Upper lobe of right lung (tissue), 1 donor: ENCODE data around the gene SIM2. TPM values are rescaled to one million over a fixed set of nuclear protein-coding genes. Genes with fewer than 3 reads are reported as not detected.

ENCODE experiments used
- ATAC-seq: fragments of 200-7000 bp; cut with Tn5 transposase; one replicate; pipeline ENCODE4 v1.9.1; 2020; ENCODE audit warnings: mild to moderate bottlenecking, moderate library complexity
- DNase-seq: peaks from one replicate; pipeline ENCODE4 v3.0.0-alpha.2; 2020
- H3K27ac ChIP-seq: fragments of 200-600 bp; one replicate; pipeline ENCODE4 v1.8.0; 2022
- H3K27me3 ChIP-seq: fragments of 200-600 bp; one replicate; pipeline ENCODE4 v1.8.0; 2022; ENCODE audit warnings: mild to moderate bottlenecking
- H3K36me3 ChIP-seq: fragments of 200-600 bp; one replicate; pipeline ENCODE4 v1.8.0; 2022
- H3K4me1 ChIP-seq: fragments of 200-600 bp; one replicate; pipeline ENCODE4 v1.8.0; 2022
- H3K4me3 ChIP-seq: fragments of 200-600 bp; one replicate; pipeline ENCODE4 v1.8.0; 2022; ENCODE audit warnings: mild to moderate bottlenecking
- H3K9me3 ChIP-seq: fragments of 200-600 bp; one replicate; pipeline ENCODE4 v1.8.0; 2022
- intact Hi-C: fragments of 100-400 bp; cut with DNase I; formaldehyde crosslinking; loops from one replicate; pipeline ENCODE4 v1.11.0; 2022
- total RNA-seq: library from RNA; stranded (reverse); fragmentation: NEBNext Ultra II Directional; extraction: Animal tissue kit (Norgen Biotek cat#: 25700); gene quantifications from one replicate; pipeline ENCODE4 v1.2.1, GENCODE V29; 2021
- TF ChIP-seq, protein P1 (sequence below): fragments of 200-600 bp; IDR thresholded peaks from one replicate; pipeline ENCODE4 v1.8.0; 2022; ENCODE audit warnings: antibody characterized with exemption
- donor health status: DM: no; HTN: yes; CAD: no; lungs with severe emphysema.

Gene SIM2
- total RNA-seq, 1 donor from 2014 or later, result not detected

DNA sequence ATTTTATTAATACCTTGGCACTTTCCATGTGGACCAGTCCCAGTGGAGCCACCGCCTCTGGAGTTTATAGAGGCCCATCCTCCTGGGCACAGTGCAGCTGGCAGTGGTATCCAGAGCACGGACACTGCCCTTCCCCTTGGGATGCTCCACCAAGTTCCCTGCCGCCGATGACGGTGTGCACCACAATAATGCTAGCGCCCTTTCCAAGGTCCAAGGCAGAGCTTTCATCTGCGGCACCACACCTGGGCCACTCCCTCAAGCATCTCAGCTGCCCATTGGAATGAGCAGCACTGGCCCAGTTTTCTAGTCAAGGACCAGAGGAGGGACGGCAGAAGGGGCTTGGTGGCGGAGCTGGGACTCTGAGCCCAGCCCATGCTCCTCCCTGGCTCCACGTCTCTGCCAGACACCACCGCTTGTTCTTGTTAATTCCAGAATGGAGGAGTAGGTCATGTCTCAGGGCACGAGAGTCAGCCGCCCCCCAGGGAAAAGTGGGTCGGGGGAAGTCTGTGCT lies 24.5 kb downstream of the SIM2 start:
- H3K4me1 ChIP-seq, result no peaks in the 10 kb centered on the region
- no peak overlapping the region for H3K27ac ChIP-seq
- no peaks in the 10 kb centered on the region for H3K36me3 ChIP-seq
- ATAC-seq, result no peak
- TF ChIP-seq, protein P1, sequence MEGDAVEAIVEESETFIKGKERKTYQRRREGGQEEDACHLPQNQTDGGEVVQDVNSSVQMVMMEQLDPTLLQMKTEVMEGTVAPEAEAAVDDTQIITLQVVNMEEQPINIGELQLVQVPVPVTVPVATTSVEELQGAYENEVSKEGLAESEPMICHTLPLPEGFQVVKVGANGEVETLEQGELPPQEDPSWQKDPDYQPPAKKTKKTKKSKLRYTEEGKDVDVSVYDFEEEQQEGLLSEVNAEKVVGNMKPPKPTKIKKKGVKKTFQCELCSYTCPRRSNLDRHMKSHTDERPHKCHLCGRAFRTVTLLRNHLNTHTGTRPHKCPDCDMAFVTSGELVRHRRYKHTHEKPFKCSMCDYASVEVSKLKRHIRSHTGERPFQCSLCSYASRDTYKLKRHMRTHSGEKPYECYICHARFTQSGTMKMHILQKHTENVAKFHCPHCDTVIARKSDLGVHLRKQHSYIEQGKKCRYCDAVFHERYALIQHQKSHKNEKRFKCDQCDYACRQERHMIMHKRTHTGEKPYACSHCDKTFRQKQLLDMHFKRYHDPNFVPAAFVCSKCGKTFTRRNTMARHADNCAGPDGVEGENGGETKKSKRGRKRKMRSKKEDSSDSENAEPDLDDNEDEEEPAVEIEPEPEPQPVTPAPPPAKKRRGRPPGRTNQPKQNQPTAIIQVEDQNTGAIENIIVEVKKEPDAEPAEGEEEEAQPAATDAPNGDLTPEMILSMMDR, result no peak
- H3K4me3 ChIP-seq, result no peak overlapping the region
- no peaks in the 10 kb centered on the region for H3K9me3 ChIP-seq
- peaks cover 24% of the 10 kb centered on the region for H3K27me3 ChIP-seq
- DNase-seq, result peak; percentile 46
- intact Hi-C loops, result no loop called here

DNA sequence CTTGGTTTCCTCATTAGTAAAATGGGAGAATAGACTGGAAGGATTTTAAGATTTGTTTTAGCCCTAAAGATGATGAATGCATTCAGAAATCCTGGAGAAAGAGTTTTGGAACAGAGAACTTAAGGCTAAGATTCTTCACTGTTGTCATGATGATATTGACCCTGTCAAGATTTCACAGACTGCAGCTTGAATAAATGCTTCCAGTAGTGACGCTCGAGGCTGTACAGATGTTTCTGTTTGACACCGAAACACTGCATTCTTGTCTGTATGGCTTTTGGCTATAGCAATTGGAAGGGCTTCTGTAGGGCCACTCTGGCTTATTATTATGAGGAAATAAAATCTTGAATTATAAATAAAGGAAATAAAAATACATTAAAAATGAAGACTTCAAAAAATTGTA lies 25.7 kb downstream of the SIM2 start:
- Histone ChIP-seq H3K36me3 (no peaks in the 10 kb centered on the region), H3K9me3 (no peaks in the 10 kb centered on the region), H3K27ac (no peak overlapping the region), H3K4me3 (no peak overlapping the region), H3K4me1 (no peaks in the 10 kb centered on the region), H3K27me3 (peaks cover 11% of the 10 kb centered on the region)
- DNase-seq, result no peak
- ATAC-seq, result no peak
- intact Hi-C loops, result no loop called here
- TF ChIP-seq, protein P1, result no peak

DNA sequence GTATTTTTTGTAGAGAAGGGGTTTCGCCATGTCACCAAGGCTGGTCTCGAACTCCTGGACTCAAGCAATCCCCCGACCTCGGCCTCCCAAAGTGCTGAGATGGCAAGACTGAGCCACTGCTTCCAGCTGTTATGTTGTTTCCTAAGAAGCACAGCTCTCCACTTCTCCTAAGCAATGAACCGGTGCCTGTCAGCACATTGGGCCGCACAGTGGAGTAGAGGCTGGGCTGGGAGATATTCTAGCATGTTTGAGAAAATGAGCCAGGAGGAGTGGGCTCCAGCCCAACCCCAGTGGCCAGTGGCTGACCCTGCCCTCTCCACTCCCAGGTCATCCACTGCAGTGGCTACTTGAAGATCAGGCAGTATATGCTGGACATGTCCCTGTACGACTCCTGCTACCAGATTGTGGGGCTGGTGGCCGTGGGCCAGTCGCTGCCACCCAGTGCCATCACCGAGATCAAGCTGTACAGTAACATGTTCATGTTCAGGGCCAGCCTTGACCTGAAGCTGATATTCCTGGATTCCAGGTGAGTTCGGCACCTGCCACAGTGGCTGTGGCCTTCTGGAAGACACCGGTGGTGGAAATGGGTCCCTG lies 27.0 kb downstream of the SIM2 start:
- no peak overlapping the region for H3K4me3 ChIP-seq
- TF ChIP-seq, protein P1, result no peak
- DNase-seq, result peak; percentile 46
- no peaks in the 10 kb centered on the region for H3K9me3 ChIP-seq
- intact Hi-C loops, result no loop called here
- H3K27ac ChIP-seq, result no peak overlapping the region
- ATAC-seq, result no peak
- no peaks in the 10 kb centered on the region for H3K4me1 ChIP-seq
- no peaks in the 10 kb centered on the region for H3K36me3 ChIP-seq
- H3K27me3 ChIP-seq, result peaks cover 10% of the 10 kb centered on the region

DNA sequence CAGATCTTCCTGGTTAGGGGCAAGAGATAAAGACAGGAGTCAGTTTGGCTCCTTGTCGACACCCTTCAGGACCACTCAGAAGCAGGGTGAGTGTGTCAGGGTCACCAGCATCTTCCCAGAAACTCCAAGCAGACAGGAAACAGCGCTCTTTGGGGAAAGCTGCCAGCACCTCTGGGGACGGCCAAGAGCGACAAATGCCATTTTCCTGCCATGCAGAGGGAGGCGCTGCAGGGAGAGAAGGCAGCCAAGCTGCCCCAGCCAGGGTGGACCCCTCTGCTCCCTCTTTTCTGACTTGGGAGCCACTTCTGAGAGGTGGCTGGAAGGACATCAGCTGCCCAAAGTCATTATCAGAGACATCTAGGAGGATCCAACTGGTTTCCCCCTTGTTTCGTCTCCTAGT lies 29.0 kb downstream of the SIM2 start:
- no peaks in the 10 kb centered on the region for H3K4me1 ChIP-seq
- no peak overlapping the region for H3K4me3 ChIP-seq
- TF ChIP-seq, protein P1, result no peak
- intact Hi-C loops, result no loop called here
- DNase-seq (peak; percentile 37), ATAC-seq (no peak)
- H3K27ac ChIP-seq, result no peak overlapping the region
- H3K9me3 ChIP-seq, result no peaks in the 10 kb centered on the region
- H3K36me3 ChIP-seq, result no peaks in the 10 kb centered on the region
- H3K27me3 ChIP-seq, result peaks cover 9% of the 10 kb centered on the region

DNA sequence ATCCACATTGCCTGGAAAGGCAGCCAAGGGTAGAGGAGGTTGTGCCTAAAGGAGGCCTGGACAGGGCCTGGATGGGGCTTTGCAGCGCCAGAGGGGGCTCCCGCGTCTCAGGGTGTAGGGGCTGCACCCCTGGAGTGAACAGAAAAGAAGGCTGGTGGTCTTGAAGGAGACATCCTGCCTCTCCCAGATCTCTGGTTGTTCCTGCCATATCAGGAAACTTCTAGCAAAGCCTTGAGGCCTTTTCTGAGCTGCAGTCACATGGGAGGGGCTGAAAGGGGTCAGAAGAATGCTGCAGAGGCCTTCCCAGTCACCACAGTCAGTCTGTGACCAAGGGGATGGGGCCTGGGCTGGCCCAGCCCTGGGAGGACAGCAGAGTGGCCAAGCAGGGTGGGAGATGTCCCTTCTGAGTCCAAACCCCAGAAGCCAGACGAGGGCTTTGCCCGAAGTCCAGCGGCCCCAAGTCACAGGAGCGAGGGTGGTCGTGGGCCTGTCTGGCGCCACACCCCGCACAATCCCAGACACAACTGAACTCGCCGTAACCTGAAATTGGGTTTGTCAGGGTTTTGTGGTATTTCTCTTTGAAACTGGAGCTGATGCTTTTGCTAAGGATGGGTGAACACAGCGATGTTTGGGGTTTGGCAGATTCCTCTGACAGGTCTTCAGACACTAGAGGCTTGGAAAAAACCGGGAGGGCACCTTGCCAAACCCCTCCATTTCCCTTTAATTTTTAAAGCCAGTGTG lies 29.6 kb downstream of the SIM2 start:
- Histone ChIP-seq H3K9me3 (no peaks in the 10 kb centered on the region), H3K36me3 (no peaks in the 10 kb centered on the region), H3K4me3 (no peak overlapping the region), H3K27me3 (peaks cover 9% of the 10 kb centered on the region), H3K27ac (no peak overlapping the region), H3K4me1 (no peaks in the 10 kb centered on the region)
- intact Hi-C loops, result no loop called here
- DNase-seq (peak; percentile 42), ATAC-seq (no peak)
- TF ChIP-seq, protein P1, result no peak
